IMR-90 (cell line): ENCODE results near the gene TGFB3. TPM values are rescaled to one million over a fixed set of nuclear protein-coding genes. Genes with fewer than 3 reads are reported as not detected.

ENCODE experiments used
- ATAC-seq: fragments of 200-7000 bp; cut with Tn5 transposase; 2 replicates; pipeline ENCODE4 v1.9.1; 2020; ENCODE audit warnings: low read depth, mild to moderate bottlenecking, moderate library complexity
- BruUV-seq: library from RNA; stranded (reverse); fragments of 400-500 nt; replicated peaks from 2 replicates; lab custom pipeline; 2021; lab: Mats Ljungman, UMichigan
- CTCF ChIA-PET: fragments of 300-600 bp; formaldehyde crosslinking; extraction: SDS; loops from one replicate; lab custom pipeline; 2021; ENCODE audit warnings: antibody characterized with exemption; lab: Yijun Ruan, JAX
- POLR2A ChIA-PET: fragments of 300-600 bp; sonication (Branson Sonifier 250); formaldehyde crosslinking; loops from one replicate; lab custom pipeline; 2022; ENCODE audit warnings: antibody characterized with exemption; ENCODE audit not compliant: unreplicated experiment; lab: Charles Lee
- DNase-seq: peaks from one replicate; pipeline ENCODE4 v3.0.0; 2013
- H2AFZ ChIP-seq: replicated peaks from 2 replicates; pipeline ENCODE3; 2013; ENCODE audit warnings: low read length, mild to moderate bottlenecking; ENCODE audit not compliant: poor library complexity
- H2AK5ac ChIP-seq: 2 replicates; pipeline ENCODE4 v1.6.1; 2013; ENCODE audit warnings: low read depth, low read length, inconsistent platforms
- H2AK9ac ChIP-seq: replicated peaks from 2 replicates; pipeline ENCODE3; 2013; ENCODE audit warnings: mild to moderate bottlenecking, low read depth, low read length, moderate library complexity; ENCODE audit not compliant: poor library complexity
- H2BK120ac ChIP-seq: 2 replicates; pipeline ENCODE4 v1.6.1; 2013; ENCODE audit warnings: low read depth, low read length, inconsistent platforms
- H2BK15ac ChIP-seq: 3 replicates; pipeline ENCODE4 v1.6.1; 2013; ENCODE audit warnings: low read depth, low read length, inconsistent platforms
- H2BK20ac ChIP-seq: 2 replicates; pipeline ENCODE4 v1.6.1; 2013; ENCODE audit warnings: low read depth, mild to moderate bottlenecking, inconsistent platforms, low read length, moderate library complexity
- H2BK5ac ChIP-seq: 2 replicates; pipeline ENCODE4 v1.6.1; 2013; ENCODE audit warnings: mild to moderate bottlenecking, low read depth, low read length, inconsistent platforms; ENCODE audit not compliant: poor library complexity, severe bottlenecking
- H3K14ac ChIP-seq: replicated peaks from 2 replicates; pipeline ENCODE4 v1.6.1; 2013; ENCODE audit warnings: low read depth, low read length, inconsistent platforms
- H3K18ac ChIP-seq: 2 replicates; pipeline ENCODE4 v1.6.1; 2013; ENCODE audit warnings: low read depth, low read length, control low read depth
- H3K23ac ChIP-seq: 2 replicates; pipeline ENCODE4 v1.6.1; 2013; ENCODE audit warnings: low read depth, low read length, inconsistent platforms
- H3K27ac ChIP-seq: 2 replicates; pipeline ENCODE4 v1.5.1; 2013; ENCODE audit warnings: mild to moderate bottlenecking, control low read depth, low read length; ENCODE audit not compliant: insufficient read depth
- H3K27me3 ChIP-seq: 2 replicates; pipeline ENCODE4 v1.6.1; 2013; ENCODE audit warnings: low read length; ENCODE audit not compliant: control insufficient read depth, insufficient read depth
- H3K36me3 ChIP-seq: 2 replicates; pipeline ENCODE4 v1.6.1; 2013; ENCODE audit warnings: low read length, mixed read lengths; ENCODE audit not compliant: control insufficient read depth, insufficient read depth
- H3K4ac ChIP-seq: 2 replicates; pipeline ENCODE4 v1.6.1; 2013; ENCODE audit warnings: low read depth, low read length, inconsistent platforms
- H3K4me1 ChIP-seq: 2 replicates; pipeline ENCODE4 v1.6.1; 2013; ENCODE audit warnings: low read length, mixed read lengths; ENCODE audit not compliant: control insufficient read depth, insufficient read depth
- H3K4me2 ChIP-seq: 2 replicates; pipeline ENCODE4 v1.6.1; 2013; ENCODE audit warnings: low read depth, mild to moderate bottlenecking, control low read depth, low read length, moderate library complexity
- H3K4me3 ChIP-seq: 2 replicates; pipeline ENCODE4 v1.5.1; 2013; ENCODE audit warnings: low read depth, mild to moderate bottlenecking, control low read depth, low read length, moderate library complexity; ENCODE audit not compliant: insufficient read depth
- H3K56ac ChIP-seq: 2 replicates; pipeline ENCODE4 v1.6.1; 2013; ENCODE audit warnings: low read length, inconsistent platforms; ENCODE audit not compliant: insufficient read depth; ENCODE audit errors: extremely low read depth
- H3K79me1 ChIP-seq, 2 experiments: 2 replicates each; pipeline ENCODE4 v1.6.1; 2013; ENCODE audit warnings: low read length in 2 of 2, inconsistent platforms in 1 of 2, low read depth in 1 of 2
- H3K9ac ChIP-seq: 2 replicates; pipeline ENCODE4 v1.6.1; 2013; ENCODE audit warnings: low read depth, low read length, control low read depth
- H3K9me1 ChIP-seq: 2 replicates; pipeline ENCODE4 v1.6.1; 2013; ENCODE audit warnings: low read length, inconsistent platforms; ENCODE audit not compliant: insufficient read depth
- H3K9me3 ChIP-seq: 2 replicates; pipeline ENCODE4 v1.6.1; 2013; ENCODE audit warnings: low read length; ENCODE audit not compliant: control insufficient read depth, insufficient read depth
- H4K20me1 ChIP-seq: 2 replicates; pipeline ENCODE4 v1.6.1; 2013; ENCODE audit warnings: low read length, inconsistent platforms; ENCODE audit not compliant: insufficient read depth
- H4K5ac ChIP-seq: 2 replicates; pipeline ENCODE4 v1.6.1; 2013; ENCODE audit warnings: mild to moderate bottlenecking, low read depth, low read length, control low read depth
- H4K8ac ChIP-seq, 2 experiments: 2 replicates each; pipeline ENCODE4 v1.6.1; 2013; ENCODE audit warnings: low read depth in 2 of 2, low read length in 2 of 2, control low read depth in 1 of 2, inconsistent platforms in 1 of 2
- H4K91ac ChIP-seq: 2 replicates; pipeline ENCODE4 v1.6.1; 2013; ENCODE audit warnings: low read depth, low read length, inconsistent platforms; ENCODE audit not compliant: insufficient read depth
- BHLHE40 ChIP-seq: fragments of 150-350 bp; IDR thresholded peaks from 2 replicates; pipeline ENCODE4 v1.6.1; 2016; ENCODE audit warnings: mild to moderate bottlenecking, low read depth, low read length
- CEBPB ChIP-seq: IDR thresholded peaks from 2 replicates; pipeline ENCODE4 v1.6.1; 2012; ENCODE audit warnings: low read depth, low read length, improper control_type of control experiment
- CHD1 ChIP-seq: IDR thresholded peaks from 2 replicates; pipeline ENCODE4 v1.6.1; 2012; ENCODE audit warnings: low read depth, low read length, improper control_type of control experiment
- CTCF ChIP-seq: conservative IDR thresholded peaks from 2 replicates; pipeline ENCODE4 v1.5.1; 2012; ENCODE audit warnings: mild to moderate bottlenecking, low read depth, low read length, improper control_type of control experiment
- FOS ChIP-seq: fragments of 150-350 bp; IDR thresholded peaks from 2 replicates; pipeline ENCODE4 v1.6.1; 2016; ENCODE audit warnings: low read depth, low read length
- MAFK ChIP-seq: IDR thresholded peaks from 2 replicates; pipeline ENCODE4 v1.6.1; 2012; ENCODE audit warnings: low read depth, low read length, improper control_type of control experiment
- MAZ ChIP-seq: IDR thresholded peaks from 2 replicates; pipeline ENCODE4 v1.6.1; 2012; ENCODE audit warnings: low read depth, mild to moderate bottlenecking, low read length, improper control_type of control experiment, moderate library complexity, borderline replicate concordance
- MXI1 ChIP-seq: IDR thresholded peaks from 2 replicates; pipeline ENCODE4 v1.6.1; 2012; ENCODE audit warnings: low read depth, mild to moderate bottlenecking, low read length, moderate library complexity, borderline replicate concordance
- NFE2L2 ChIP-seq: fragments of 150-350 bp; IDR thresholded peaks from 2 replicates; pipeline ENCODE4 v1.6.1; 2016; ENCODE audit warnings: low read depth, mild to moderate bottlenecking, low read length
- POLR2A ChIP-seq: IDR thresholded peaks from 2 replicates; pipeline ENCODE4 v1.6.1; 2012; ENCODE audit warnings: mild to moderate bottlenecking, low read depth, low read length
- RAD21 ChIP-seq: IDR thresholded peaks from 2 replicates; pipeline ENCODE4 v1.6.1; 2012; ENCODE audit warnings: low read length, improper control_type of control experiment
- RCOR1 ChIP-seq: IDR thresholded peaks from 2 replicates; pipeline ENCODE4 v1.6.1; 2012; ENCODE audit warnings: mild to moderate bottlenecking, low read length, improper control_type of control experiment; ENCODE audit not compliant: insufficient replicate concordance
- RFX5 ChIP-seq: IDR thresholded peaks from 2 replicates; pipeline ENCODE4 v1.8.0; 2012; ENCODE audit warnings: low read depth, mild to moderate bottlenecking, low read length, moderate library complexity
- SMC3 ChIP-seq: fragments of 150-350 bp; IDR thresholded peaks from 2 replicates; pipeline ENCODE4 v1.6.1; 2016; ENCODE audit warnings: low read depth, mild to moderate bottlenecking, antibody characterized with exemption, low read length, moderate library complexity
- WGBS, 2 experiments: methylation state at CpG; one replicate each; pipeline versions ENCODE4 v1.1.5 to v1.1.7; 2013; ENCODE audit warnings: missing lambda C conversion rate in 2 of 2; ENCODE audit not compliant: insufficient read length in 1 of 2; ENCODE audit errors: extremely low coverage in 2 of 2; 5-methylcytosine and 5-hydroxymethylcytosine counted together
- dilution Hi-C: fragments of 300-500 bp; cut with HindIII; formaldehyde crosslinking; loops from one replicate; pipeline ENCODE4 v1.14.3; 2018; ENCODE audit warnings: low sequenced_read_pairs; ENCODE audit not compliant: unreplicated experiment
- in situ Hi-C: fragments of 300-500 bp; cut with MboI; formaldehyde crosslinking; loops from 3 replicates; pipeline ENCODE4 v1.14.3; 2019; ENCODE audit warnings: low sequenced_read_pairs, inconsistent platforms, mixed read lengths
- intact Hi-C: fragments of 100-400 bp; cut with micrococcal nuclease; formaldehyde crosslinking; loops from 2 replicates; pipeline ENCODE4 v1.10.0; 2022
- polyA plus RNA-seq, 3 experiments: library from polyadenylated mRNA; depleted of rRNA; stranded (reverse); fragments of >200 nt; gene quantifications; 2 replicates each; pipeline ENCODE4 v1.2.3, GENCODE V29; 2012; ENCODE audit warnings: low replicate concordance in 1 of 3
- total RNA-seq: library from RNA; depleted of rRNA; stranded (reverse); fragments of >200 nt; gene quantifications from 2 replicates; pipeline ENCODE4 v1.2.3, GENCODE V29; 2012
- TF ChIP-seq, protein P1 (sequence below): fragments of 150-350 bp; IDR thresholded peaks from 2 replicates; pipeline ENCODE4 v1.6.1; 2017; ENCODE audit warnings: mild to moderate bottlenecking, antibody characterized with exemption, low read length, low read depth
- TF ChIP-seq, protein P2 (sequence below): fragments of 150-350 bp; IDR thresholded peaks from 2 replicates; pipeline ENCODE4 v1.6.1; 2016; ENCODE audit warnings: low read depth, mild to moderate bottlenecking, low read length, moderate library complexity, borderline replicate concordance

TGFB3 gene
- total and polyA plus RNA-seq, 2 of the 4 experiments (the other 2 are of a cell fraction) = 2.2 to 4.3 TPM

- intact Hi-C loops (no loop called here), dilution Hi-C loops (no loop called here), in situ Hi-C loops (loop anchor here (25.0 kb wide), 1 partner anchor 1069 kb away; no protein-coding TSS in a partner anchor)
- peaks cover 8% of the 10 kb centered on the region for H3K9me1 ChIP-seq
- H2BK20ac ChIP-seq = peak overlapping the region; percentile 58; the same call in 1 of the 2 replicates
- H3K9me3 ChIP-seq = no peaks in the 10 kb centered on the region
- no TSS peak for BruUV-seq
- no peak for ATAC-seq
- no peak overlapping the region for H3K23ac ChIP-seq
- ChIA-PET POLR2A (no interaction called here), CTCF (interaction anchor here (1.7 to 2.3 kb wide), 3 partner anchors 11 to 282 kb away, joined by 5 to 7 read pairs (median 7); no protein-coding TSS in a partner anchor)
- no peak overlapping the region for H2BK5ac ChIP-seq
- no peak overlapping the region for H3K18ac ChIP-seq
- H4K91ac ChIP-seq = no peak overlapping the region; the same call in 1 of the 2 replicates
- TF ChIP-seq, protein P1, sequence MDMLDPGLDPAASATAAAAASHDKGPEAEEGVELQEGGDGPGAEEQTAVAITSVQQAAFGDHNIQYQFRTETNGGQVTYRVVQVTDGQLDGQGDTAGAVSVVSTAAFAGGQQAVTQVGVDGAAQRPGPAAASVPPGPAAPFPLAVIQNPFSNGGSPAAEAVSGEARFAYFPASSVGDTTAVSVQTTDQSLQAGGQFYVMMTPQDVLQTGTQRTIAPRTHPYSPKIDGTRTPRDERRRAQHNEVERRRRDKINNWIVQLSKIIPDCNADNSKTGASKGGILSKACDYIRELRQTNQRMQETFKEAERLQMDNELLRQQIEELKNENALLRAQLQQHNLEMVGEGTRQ = no peak
- no peak for TF ChIP-seq MAFK
- no peak for TF ChIP-seq CTCF
- TF ChIP-seq SMC3 = no peak
- TF ChIP-seq FOS = no peak
- no peak for TF ChIP-seq POLR2A
- no peak for TF ChIP-seq NFE2L2
- no peak for TF ChIP-seq BHLHE40
- TF ChIP-seq MXI1 = no peak
- TF ChIP-seq RFX5 = no peak
- no peak for TF ChIP-seq RCOR1
- TF ChIP-seq CEBPB = no peak
- TF ChIP-seq RAD21 = no peak
- TF ChIP-seq MAZ = no peak
- TF ChIP-seq CHD1 = no peak
- TF ChIP-seq, protein P2, sequence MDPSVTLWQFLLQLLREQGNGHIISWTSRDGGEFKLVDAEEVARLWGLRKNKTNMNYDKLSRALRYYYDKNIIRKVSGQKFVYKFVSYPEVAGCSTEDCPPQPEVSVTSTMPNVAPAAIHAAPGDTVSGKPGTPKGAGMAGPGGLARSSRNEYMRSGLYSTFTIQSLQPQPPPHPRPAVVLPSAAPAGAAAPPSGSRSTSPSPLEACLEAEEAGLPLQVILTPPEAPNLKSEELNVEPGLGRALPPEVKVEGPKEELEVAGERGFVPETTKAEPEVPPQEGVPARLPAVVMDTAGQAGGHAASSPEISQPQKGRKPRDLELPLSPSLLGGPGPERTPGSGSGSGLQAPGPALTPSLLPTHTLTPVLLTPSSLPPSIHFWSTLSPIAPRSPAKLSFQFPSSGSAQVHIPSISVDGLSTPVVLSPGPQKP = no peak
- H2BK15ac ChIP-seq = peak overlapping the region; percentile 32; the same call in 1 of the 3 replicates
- no peak overlapping the region for H2AFZ ChIP-seq
- no peak overlapping the region for H3K9ac ChIP-seq
- H4K20me1 ChIP-seq = no peaks in the 10 kb centered on the region; the same call in 1 of the 2 replicates
- 0 out of 2 replicates have a peak overlapping the region, but pooled peaks have one; percentile 44 for H2BK120ac ChIP-seq
- no peak overlapping the region for H3K4ac ChIP-seq
- H2AK5ac ChIP-seq = 0 out of 2 replicates have a peak overlapping the region, but pooled peaks have one; percentile 9
- H3K4me3 ChIP-seq = no peak overlapping the region
- no peak overlapping the region for H4K5ac ChIP-seq
- no peak overlapping the region; the same call in 1 of the 2 replicates for H3K4me2 ChIP-seq
- peaks cover 11% of the 10 kb centered on the region for H3K4me1 ChIP-seq
- H2AK9ac ChIP-seq = no peak overlapping the region
- no CpG with 5 or more reads among the region's 1 CpG for WGBS, 2 experiments
- no peak overlapping the region for H3K56ac ChIP-seq
- H3K14ac ChIP-seq = no peak overlapping the region
- H3K27me3 ChIP-seq = no peaks in the 10 kb centered on the region
- DNase-seq = no peak
- H4K8ac ChIP-seq = no peak overlapping the region
- peaks cover 8 to 10% of the 10 kb centered on the region in 2 experiments; a peak in 2 of 4 replicates for H3K79me1 ChIP-seq
- H3K27ac ChIP-seq = no peak overlapping the region
- H3K36me3 ChIP-seq = peaks cover 25% of the 10 kb centered on the region
Observed at GRCh38 chr14:75993567-75994041, 11.8 kb upstream of the TGFB3 start.
